HG02981 (cell line): ENCODE results near the gene ZBTB7C.

ENCODE experiments used
- ATAC-seq: cut with Tn5 transposase; IDR thresholded peaks from one replicate; pipeline ENCODE4 v1.9.1; 2021; ENCODE audit warnings: mild to moderate bottlenecking, moderate library complexity; ENCODE audit not compliant: unreplicated experiment

Gene ZBTB7C

DNA sequence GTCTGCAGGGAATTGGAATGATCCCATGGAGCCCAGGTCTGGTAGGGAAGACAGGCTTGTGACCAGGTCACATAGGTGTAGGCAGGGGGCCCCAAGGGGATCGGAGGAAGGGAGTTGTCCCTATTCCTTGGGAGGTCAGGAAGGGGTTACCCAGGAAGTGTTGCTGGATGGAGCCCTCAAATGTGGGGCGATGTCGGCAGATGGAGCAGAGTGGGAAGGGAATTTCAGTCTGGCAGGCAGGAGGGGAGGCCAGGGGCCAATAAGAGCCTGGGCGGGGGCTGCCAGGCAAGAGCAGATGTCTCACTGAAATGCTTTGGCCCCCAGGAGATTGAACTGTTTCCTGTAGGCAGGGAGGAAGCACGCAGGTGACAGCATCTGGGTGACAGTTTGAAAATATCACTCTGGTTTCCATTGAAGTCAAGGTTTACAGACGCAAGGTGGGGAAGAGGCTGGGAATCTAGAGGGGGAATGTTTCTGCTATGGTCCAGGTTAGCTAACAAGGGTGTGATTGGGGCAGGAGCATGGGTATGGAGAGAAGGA lies 397.2 kb downstream of the ZBTB7C start:
- no peak for ATAC-seq

DNA sequence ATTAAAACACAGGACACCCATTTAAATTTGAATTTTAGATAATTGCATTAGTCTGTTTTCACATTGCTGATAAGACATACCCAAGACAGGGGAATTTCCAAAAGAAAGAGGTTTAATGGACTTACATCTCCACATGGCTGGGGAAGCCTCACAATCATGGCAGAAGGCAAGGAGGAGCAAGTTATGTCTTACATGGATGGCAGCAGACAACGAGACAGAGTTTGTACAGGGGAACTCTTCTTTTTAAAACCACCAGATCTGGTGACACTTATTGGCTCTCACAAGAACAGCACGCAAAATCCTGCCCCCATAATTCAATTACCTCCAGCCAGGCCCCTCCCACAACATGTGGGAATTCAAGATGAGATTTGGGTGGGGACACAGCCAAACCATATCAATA lies 398.9 kb downstream of the ZBTB7C start:
- no peak for ATAC-seq

DNA sequence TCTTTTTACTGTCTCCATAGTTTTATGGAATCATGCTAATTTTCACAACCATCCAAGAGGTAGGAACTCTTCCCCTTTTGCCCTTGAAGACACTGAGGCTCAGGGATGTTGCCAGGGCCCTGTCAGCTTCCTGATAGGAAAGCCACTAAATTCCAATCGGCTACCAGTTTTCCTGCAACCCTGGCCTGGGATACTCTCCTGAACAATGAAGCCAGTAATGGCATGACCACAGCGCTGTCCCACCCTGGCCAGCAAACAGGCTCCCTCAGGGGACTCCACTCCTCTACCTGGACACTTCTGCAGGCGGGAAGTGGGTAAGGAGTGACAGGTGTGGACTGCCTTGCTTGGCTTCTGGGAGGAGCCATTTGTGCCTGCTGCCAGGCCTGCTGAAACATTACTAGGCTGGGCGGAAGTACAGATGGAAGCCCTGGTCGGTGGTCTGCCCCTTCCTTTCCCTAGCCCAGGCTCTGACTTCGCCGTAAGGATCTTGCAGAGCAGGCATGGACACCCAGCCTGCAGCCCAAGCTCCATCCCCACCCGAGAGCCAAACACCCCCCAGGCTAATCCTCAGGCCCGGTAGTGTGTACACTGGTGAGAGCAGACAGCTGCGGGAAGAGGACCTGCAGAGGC lies 400.0 kb downstream of the ZBTB7C start:
- ATAC-seq: no peak

DNA sequence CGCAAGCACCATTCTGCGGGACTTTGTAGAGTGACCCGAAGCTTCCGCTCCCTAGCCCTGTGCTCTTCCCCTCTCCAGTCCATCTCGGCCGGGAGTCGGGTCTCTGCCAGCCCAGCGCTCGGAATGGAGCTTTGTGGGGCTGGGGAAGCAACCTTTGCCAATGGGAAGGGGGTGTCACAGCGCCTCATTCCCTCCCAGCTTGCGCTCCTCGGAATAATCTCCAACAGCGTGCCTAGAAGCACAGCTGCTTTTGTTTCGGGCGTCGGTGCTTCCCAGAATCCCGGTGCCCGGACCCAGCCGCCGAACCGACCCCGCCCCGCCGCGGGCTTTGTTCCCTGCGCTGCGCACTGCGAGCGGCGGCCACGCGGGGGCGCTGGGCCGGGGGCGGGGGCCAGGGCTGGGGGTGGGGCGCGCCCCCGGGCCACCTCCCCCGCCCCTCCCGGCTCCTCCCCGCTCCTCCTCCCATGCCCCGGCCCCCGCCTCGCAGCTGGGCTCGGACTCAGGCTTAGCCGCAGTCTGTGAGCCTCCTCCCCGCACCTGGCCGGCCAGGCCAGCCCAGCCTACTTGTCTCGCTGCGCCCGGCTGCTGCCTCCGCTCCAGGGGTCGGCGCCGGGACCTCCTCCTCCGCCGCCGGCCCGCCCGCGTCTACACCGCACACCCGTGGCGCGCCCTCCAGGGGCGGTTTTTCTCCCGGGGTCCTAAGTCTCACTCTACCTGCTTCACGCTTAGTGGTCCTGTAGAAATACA lies 401.1 kb downstream of the ZBTB7C start:
- ATAC-seq: peak; percentile 75

DNA sequence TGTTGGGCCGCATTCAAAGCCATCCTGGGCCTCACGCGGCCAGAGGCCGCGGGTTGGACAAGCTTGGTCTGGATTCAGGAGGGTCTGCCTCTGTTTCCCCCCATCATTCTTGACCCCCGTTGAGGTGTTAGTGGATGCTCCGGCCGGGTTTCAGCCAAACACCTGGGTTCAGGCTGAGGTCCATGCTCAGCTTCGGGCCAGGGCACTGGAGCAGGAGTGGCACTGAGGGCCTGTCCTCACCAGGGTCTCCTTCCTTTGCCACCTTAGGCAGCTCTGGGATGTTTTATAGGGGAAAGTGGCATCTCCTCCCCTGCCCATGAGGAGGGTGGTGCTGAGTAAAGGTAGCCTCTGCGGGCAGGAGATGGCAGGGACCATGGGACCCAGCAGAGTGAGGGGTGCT lies 401.8 kb downstream of the ZBTB7C start:
- ATAC-seq: no peak

DNA sequence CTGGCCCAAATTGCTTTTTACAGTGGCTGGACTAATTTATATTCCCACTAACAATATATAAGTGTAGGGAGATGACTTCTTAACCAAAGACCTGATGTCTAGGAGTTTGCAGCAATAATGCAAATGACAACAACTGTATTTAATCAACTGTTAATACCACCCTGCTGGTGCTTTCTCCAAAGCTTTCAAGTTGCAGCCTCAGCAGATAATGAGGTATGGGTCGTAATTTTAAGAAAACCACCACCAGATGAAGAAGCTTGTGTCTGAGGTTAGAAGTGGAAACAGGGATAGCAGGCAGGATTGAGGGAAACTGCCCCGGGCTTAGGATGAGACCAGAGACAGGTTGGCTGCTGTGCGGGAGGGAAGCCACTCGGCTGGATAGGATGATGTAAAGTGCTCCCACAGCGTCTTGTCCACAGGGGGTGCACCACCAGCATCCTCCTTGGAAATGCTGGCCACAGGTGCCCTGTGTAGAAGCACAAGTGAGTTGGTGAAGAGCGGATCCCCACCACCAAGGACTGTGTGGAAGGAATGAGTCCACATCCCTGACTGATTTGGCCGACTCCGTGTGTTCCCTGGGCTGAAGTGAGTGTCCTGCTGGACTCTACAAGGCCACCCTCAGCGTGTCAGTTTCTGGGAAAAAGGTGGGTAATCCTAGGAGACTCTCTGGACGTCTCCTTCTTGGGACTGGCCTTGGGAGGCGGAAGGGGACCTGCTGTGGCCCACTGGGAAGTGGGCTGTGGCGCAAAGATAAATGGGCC lies 402.6 kb downstream of the ZBTB7C start:
- ATAC-seq: no peak

DNA sequence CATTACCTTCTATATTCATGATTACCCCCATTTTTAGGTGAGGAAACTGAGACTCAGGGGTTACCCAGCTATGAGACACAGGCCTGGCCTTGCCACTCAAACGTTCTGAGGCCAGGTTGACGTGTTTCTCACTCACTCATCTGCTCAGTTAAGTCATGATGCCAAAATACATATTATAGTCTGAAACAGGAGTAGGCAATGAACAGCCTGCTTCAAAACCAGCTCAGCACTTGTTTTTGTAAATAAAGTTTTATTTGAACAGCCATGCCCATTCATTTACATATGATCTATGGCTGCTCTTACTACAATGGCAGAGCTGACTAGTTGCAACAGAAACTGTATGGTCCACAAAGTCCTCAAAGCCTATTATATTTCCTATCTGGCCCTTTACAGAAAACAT lies 404.6 kb downstream of the ZBTB7C start:
- no peak for ATAC-seq

DNA sequence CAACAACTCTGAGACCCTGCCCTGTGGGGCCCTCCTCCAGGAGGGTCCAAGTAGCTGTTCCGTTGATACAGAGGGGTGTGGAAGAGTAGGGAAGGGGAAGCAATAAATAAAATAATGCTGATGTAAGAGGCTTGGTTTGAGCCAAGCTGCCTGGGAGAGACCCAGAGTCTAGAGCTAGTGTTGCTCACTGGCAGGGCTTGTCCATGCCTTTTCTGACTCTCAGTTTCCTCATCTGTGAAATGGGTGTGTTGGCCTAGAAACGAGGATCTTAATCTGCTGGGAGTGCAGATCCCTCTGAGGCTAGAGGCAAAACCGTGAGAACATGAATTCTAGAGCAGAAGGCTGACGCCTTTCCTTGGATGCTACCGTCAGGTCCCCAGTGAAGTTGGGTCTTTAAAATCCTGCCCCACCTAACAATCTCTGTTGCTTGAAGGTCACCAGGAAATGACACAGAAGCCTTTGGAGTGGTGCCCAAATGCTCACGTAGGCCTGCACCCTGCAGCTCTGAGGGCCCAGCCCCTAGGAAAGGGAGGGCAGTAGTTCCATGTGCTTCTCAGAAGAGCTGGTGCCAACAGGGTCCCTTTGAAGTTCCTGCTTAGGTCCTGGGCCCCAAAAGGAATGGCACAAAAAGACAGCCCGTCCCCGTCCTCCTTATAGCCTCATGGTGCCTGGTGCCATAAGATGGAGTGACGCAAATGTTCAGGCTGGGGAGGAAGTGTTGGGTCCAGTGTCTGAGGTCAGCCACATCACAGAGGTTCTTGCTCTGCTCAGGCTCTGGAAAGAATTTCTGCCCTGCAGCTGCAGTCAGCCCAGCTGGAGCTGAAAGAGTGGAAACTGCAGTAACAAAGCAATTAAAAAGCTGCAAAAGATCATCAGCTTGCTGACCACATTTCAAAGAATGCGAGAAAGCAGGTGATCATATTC lies 405.5 kb downstream of the ZBTB7C start:
- no peak for ATAC-seq

DNA sequence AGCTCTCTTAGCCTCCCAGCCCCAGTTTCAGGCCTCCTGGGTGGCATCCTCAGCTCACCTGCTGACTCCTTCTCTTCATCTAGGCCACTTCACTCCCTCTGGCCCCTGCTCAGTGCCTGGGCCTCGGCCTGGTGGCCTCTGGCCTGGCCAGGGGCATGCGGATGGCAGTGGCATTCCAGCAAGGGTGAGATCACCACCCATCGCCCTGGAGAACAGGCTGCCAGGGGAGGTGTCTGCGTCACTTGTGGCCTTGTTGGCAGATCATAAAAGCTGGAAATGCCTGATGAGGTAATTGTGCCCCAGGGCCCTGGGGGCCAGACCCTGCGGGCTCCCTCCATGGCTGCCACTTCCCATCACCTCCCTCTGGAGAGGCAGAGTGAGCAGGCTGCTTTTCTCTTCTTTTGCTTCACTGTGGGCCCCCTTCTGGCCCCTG lies 406.2 kb downstream of the ZBTB7C start:
- ATAC-seq: no peak

DNA sequence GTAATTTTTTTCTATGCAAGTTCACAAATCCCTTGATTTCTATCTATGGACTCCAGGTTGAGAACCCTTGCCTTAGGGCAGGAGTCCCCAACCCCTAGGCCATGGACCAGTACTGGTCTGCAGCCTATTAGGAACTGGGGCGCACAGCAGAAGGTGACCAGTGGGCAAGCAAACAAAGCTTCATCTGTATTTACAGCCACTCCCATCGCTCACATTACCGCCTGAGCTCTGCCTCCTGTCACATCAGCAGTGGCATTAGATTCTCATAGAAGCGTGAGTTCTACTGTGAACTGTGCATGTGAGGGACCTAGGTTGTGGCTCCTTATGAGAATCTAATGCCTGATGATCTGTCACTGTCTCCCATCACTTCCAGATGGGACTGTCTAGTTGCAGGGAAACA lies 408.5 kb downstream of the ZBTB7C start:
- no peak for ATAC-seq

DNA sequence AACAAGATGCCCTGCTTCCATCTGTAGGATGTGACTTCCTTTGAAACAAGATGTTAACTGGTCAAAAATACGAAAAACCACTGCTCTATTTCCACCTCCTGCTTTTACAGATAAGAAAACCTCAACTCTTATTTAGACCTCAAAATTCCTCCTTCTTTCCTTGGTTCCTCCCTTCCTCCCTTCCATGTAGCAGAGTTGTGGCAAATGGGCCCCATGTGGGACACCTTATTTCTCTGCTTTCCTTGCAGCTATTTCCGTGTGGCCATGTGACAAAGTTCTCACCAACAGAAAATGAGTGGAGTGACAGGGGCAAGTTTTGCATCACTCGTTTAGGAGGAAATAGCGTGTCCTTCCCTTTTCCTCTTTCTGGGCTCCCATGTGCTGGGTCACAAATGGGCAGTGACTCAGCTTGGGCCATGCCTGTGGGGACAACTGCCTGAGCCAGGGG lies 409.4 kb downstream of the ZBTB7C start:
- no peak for ATAC-seq

DNA sequence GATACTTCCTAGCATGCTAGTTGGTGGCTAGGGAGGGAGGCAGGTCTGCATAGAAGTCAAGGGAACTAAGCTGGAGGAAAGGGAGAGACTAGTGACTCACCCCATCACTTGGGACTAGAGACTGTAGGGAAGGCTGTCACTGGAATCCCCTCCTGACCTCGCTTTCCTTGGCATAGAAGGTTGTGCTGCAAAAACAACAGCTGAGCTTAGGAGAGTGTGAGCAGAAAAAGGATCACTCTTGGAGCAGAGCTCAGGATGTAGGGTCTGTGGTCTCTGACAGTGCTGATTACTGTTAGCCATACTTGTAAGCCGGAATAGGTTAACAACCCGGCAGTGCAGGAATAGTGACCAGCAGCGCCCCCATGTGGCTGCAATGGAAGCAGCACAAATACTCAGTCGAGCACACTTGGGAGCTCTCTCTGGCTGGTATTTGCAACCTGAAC lies 411.8 kb downstream of the ZBTB7C start:
- no peak for ATAC-seq

DNA sequence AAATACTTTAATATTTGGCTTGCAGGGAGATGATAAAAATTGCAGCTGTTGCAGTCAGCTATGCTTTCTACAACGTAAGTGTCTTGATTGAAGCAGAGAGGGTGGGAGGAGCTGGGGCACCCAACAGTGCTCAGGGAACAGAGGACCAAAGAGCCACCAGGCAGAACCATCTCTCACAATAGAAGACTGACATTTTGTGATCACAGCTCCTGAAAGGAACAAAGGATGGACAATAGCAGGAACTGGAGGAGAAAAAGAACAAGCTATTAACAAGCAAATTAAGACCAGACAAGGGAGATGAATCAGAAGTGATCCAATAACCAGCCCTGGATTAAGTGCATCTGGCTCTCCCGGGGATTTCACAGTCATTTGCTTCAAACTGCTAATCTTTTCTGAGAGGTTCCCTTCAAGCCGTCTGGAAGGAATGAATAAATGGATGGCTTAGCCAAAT lies 413.1 kb downstream of the ZBTB7C start:
- ATAC-seq: no peak

DNA sequence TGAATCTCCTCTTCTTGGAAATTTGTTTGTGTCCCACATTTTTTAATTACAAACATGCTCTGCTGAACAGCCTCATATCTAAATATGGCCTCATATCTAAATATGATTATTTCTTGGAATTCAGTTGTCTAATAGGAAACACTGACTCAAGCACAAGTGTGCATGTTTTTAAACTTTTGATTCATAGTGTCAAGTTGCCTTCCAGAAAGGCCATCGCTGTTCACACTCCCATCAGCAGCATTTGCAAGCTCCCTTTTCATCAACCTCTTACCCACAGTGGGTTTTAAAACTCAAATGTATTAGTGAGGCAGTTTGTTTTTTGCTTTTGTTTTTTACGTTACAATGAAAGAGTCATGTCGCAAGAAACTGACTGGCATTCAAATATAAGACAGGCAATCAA lies 413.5 kb downstream of the ZBTB7C start:
- ATAC-seq: no peak

DNA sequence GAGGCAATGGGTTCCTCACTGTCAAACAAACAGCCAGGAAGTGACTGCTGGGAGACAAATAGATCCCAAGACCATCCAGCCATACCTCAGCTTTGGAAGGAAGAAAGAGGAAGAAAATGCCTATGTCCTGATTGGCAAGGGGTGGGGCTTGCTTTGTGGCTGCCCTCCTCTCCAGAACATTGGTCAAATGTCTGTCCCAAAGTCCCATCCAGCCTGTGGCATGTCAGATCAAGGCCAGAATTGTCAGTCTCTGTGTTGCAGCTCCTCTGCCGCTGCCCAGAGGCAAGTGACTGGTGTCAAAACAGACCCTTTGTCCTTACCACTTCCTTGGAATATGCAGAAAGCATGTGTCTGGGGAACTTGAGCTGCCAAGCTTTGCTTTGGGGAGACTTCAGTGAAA lies 415.8 kb downstream of the ZBTB7C start:
- no peak for ATAC-seq

DNA sequence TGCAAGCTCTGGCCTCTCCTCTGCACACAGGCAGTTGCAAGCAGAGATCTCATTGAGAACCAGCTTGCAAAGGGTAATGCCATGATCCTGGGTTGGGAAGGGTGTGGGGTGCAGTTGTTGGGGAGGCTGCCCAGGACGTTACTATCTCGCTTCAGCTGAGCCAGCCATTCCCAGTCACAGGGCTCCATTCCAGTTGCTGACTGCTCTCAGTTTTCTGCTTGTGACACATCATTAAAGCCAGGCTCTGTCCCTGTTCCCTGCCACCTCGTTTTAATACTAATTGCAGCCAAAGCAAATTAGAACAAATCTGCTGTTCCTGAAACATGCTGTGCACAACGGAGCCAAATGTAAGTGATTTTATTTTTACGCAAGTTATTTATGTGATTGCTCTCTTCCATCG lies 416.2 kb downstream of the ZBTB7C start:
- no peak for ATAC-seq

DNA sequence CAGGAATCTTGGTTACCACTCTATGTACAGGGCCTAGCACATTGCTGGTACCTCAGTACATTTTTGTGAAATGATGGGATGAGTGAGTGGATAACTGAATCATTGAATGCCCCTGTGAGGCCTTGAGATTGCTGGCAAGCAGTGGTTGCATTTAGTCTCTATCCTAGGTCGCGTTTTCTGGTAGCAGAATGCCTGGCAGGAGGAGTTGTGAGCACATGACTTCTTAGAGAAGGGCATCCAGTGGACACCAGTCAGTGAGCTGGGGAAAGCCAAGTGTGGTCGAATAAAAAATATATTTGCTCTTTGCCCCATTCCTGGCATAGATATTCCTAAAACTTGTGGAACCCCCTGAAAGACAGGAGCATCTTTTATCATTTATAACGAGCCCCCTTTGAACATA lies 416.9 kb downstream of the ZBTB7C start:
- ATAC-seq: no peak

DNA sequence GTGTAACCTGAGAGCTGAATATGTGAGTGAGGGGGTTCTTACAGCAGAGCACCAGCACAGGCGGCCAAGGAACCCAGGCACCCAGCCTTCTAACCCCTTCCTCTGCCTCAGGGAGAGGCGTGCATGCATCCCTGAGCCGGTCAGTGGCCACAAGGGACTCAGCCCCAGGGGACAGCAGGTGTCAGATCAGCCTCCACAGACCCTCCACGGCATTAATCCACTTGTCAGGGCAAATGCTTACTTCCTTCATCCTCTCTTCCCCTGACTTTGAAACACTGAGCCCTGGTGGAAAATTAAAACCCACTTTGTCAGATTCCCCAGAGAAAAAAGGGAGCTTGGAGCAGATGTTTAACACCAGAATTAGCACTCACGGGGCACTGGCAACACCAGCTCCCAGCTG lies 418.2 kb downstream of the ZBTB7C start:
- no peak for ATAC-seq

DNA sequence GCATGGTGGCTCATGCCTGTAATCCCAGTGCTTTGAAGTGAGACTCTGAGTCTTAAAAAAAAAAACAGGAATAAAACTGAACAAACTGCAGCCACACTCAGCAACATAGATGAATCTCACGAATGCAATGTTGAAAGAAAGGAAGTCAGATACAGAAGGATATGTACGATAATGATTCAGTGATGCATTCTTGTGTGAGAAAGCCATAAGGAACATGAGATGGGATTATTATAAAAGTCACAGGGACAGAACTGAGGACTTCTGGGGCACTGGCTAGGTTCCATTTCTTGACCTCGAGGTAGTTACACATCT lies 421.8 kb downstream of the ZBTB7C start:
- ATAC-seq: no peak

DNA sequence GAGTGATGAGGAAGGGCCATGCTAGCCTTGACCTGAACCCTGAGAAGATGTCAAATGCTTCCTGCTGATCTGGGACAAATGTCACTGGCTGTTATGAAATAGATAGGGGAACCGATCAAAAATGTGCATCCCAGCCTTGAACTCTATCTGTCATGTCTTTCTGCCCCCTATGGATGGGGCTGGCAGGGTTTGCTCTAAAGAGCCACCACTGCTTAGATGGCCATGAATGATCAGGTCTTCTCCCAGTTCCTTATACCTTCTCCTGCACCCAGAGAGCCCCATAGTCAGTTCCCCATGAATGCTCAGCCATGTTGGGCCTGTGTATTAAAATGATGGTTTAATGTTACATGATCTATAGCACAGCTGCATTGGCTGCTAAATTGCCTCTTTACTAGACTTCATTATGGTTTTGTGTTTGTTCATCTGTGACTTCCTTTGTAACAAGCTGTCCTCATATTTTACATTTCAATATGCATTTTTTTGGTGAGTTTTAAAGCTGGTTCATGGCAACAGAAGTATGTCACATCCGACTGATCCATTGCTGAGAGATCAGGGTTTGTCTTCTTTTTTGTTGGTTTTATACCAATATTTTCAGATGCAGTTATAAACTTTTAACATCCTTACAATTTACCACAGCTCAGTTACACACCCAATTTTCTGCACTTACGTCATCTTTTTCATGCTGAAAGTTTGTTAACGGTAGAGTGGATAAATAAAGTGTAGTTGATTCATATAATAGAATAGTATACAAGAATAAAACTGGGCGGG lies 422.4 kb downstream of the ZBTB7C start:
- ATAC-seq: no peak
